ENCODE measurements around the gene RAB31. TPM values are rescaled to one million over a fixed set of nuclear protein-coding genes. Genes with fewer than 3 reads are reported as not detected.

RAB31 gene
- total and polyA plus RNA-seq, 2 of the 13 experiments (the other 11 are each of a cell fraction or from before 2014, with no cell fraction given): 1.1 to 1.7 TPM

- no peaks in the 10 kb centered on the region for H4K20me1 ChIP-seq (ENCODE audit: insufficient read depth, low read length)
- H3K9me3 ChIP-seq (ENCODE audit: low read length): no peaks in the 10 kb centered on the region
- H3K36me3 ChIP-seq (replicated peaks in 1 of 2; ENCODE audit: control insufficient read depth in 1 of 2, insufficient read depth in 2 of 2, low read length in 2 of 2): no peaks in the 10 kb centered on the region
- no TSS peak for BruUV-seq (replicated peaks)
- H3K27me3 ChIP-seq (ENCODE audit: control insufficient read depth in 1 of 2, insufficient read depth in 2 of 2, low read length in 2 of 2): no peaks in the 10 kb centered on the region; a peak in 2 of 5 replicates
- H3K79me2 ChIP-seq (ENCODE audit: insufficient read depth, low read length): no peaks in the 10 kb centered on the region
- ChIA-PET CTCF (ENCODE audit: low intra/inter-chr PET ratio, low total read pairs) (no interaction called here), POLR2A (no interaction called here)
- no peak overlapping the region for H3K9ac ChIP-seq (ENCODE audit: insufficient read depth, low read depth, low read length)
- H3K27ac ChIP-seq (ENCODE audit: extremely low read length, insufficient read depth, low read length): no peak overlapping the region
- FAIRE-seq: no peak
- H3K4me3 ChIP-seq (replicated peaks in 1 of 3; ENCODE audit: insufficient read depth in 1 of 3, low read depth in 2 of 3, low read length in 3 of 3): no peak overlapping the region
- WGBS (ENCODE audit: low lambda C conversion rate): 49% methylated on average over 3 of the region's 3 CpGs
- no peak for TF ChIP-seq SMAD3 (CRISPR knock-in tag; IDR thresholded peaks at IDR 0.05)
- no peak for TF ChIP-seq ZMAT3 (CRISPR knock-in tag; conservative IDR thresholded peaks at IDR 0.05)
- no peak for TF ChIP-seq ZNF326 (CRISPR knock-in tag; IDR thresholded peaks at IDR 0.05; ENCODE audit: borderline replicate concordance)
- no peak for TF ChIP-seq NCOA5 (CRISPR knock-in tag; IDR thresholded peaks at IDR 0.05)
- TF ChIP-seq ETV5 (CRISPR knock-in tag; IDR thresholded peaks at IDR 0.05; ENCODE audit: borderline replicate concordance): no peak
- TF ChIP-seq REPIN1 (CRISPR knock-in tag; IDR thresholded peaks at IDR 0.05; ENCODE audit: borderline replicate concordance, low read depth): no peak
- no peak for TF ChIP-seq ZNF7 (CRISPR knock-in tag; IDR thresholded peaks at IDR 0.05)
- TF ChIP-seq, protein P1, sequence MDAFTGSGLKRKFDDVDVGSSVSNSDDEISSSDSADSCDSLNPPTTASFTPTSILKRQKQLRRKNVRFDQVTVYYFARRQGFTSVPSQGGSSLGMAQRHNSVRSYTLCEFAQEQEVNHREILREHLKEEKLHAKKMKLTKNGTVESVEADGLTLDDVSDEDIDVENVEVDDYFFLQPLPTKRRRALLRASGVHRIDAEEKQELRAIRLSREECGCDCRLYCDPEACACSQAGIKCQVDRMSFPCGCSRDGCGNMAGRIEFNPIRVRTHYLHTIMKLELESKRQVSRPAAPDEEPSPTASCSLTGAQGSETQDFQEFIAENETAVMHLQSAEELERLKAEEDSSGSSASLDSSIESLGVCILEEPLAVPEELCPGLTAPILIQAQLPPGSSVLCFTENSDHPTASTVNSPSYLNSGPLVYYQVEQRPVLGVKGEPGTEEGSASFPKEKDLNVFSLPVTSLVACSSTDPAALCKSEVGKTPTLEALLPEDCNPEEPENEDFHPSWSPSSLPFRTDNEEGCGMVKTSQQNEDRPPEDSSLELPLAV (CRISPR knock-in tag; conservative IDR thresholded peaks at IDR 0.05; ENCODE audit: low read depth): no peak
- DNase-seq (ENCODE audit: low spot score): no peak
- no peaks in the 10 kb centered on the region for H3K4me1 ChIP-seq (ENCODE audit: insufficient read depth, low read length)
- intact Hi-C loops (cut with micrococcal nuclease; ENCODE audit: unreplicated experiment) (no loop called here), in situ Hi-C loops (cut with HindIII; ENCODE audit: extremely low pct_ligation_motif_present, low pct_unique_long_range_greater_than_20kb) (no loop called here)
- H2AFZ ChIP-seq (ENCODE audit: low read length): no peak overlapping the region
- ATAC-seq: no peak
- H3K4me2 ChIP-seq (ENCODE audit: low read depth, low read length): no peak overlapping the region
Measured at GRCh38 chr18:9786631-9787030, 78.5 kb downstream of the RAB31 start.

DNA sequence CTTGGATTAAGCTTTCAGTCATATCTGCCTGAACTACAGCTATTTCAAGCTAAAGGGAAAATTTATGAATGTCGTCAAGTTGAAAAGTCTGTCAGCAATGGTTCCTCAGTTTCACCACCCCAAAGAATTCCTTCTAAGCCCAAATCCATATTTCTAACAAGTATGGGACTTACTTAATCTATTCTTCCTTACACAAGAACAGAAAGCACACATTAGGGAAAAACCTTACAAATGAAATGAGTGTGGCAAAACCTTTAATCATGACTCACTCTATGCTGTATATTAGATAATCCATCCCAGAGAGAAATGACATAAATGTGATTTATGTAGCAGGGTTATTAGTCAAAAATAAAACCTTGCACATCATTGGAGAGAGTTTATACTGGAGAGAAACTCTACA lies 78.9 kb downstream of the RAB31 start:
- Histone ChIP-seq H3K27ac (ENCODE audit: extremely low read length, insufficient read depth, low read length) (no peak overlapping the region), H3K4me3 (replicated peaks in 1 of 3; ENCODE audit: insufficient read depth in 1 of 3, low read depth in 2 of 3, low read length in 3 of 3) (no peak overlapping the region), H3K9me3 (ENCODE audit: low read length) (no peaks in the 10 kb centered on the region), H2AFZ (ENCODE audit: low read length) (no peak overlapping the region), H3K4me2 (ENCODE audit: low read depth, low read length) (no peak overlapping the region), H3K79me2 (ENCODE audit: insufficient read depth, low read length) (no peaks in the 10 kb centered on the region), H4K20me1 (ENCODE audit: insufficient read depth, low read length) (no peaks in the 10 kb centered on the region), H3K4me1 (ENCODE audit: insufficient read depth, low read length) (no peaks in the 10 kb centered on the region), H3K9ac (ENCODE audit: insufficient read depth, low read depth, low read length) (no peak overlapping the region), H3K27me3 (ENCODE audit: control insufficient read depth in 1 of 2, insufficient read depth in 2 of 2, low read length in 2 of 2) (no peaks in the 10 kb centered on the region; a peak in 2 of 5 replicates), H3K36me3 (replicated peaks in 1 of 2; ENCODE audit: control insufficient read depth in 1 of 2, insufficient read depth in 2 of 2, low read length in 2 of 2) (no peaks in the 10 kb centered on the region)
- POLR2A ChIA-PET: no interaction called here
- in situ Hi-C loops (cut with HindIII; ENCODE audit: extremely low pct_ligation_motif_present, low pct_unique_long_range_greater_than_20kb) (no loop called here), intact Hi-C loops (cut with micrococcal nuclease; ENCODE audit: unreplicated experiment) (no loop called here)
- DNase-seq (ENCODE audit: low spot score): no peak
- FAIRE-seq: no peak
- CTCF ChIA-PET (ENCODE audit: low intra/inter-chr PET ratio, low total read pairs): no interaction called here
- BruUV-seq (replicated peaks): no TSS peak
- no peak for ATAC-seq
- WGBS (ENCODE audit: low lambda C conversion rate): 38% methylated on average over 1 of the region's 1 CpG
- TF ChIP-seq, protein P2, sequence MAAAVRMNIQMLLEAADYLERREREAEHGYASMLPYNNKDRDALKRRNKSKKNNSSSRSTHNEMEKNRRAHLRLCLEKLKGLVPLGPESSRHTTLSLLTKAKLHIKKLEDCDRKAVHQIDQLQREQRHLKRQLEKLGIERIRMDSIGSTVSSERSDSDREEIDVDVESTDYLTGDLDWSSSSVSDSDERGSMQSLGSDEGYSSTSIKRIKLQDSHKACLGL (CRISPR knock-in tag; IDR thresholded peaks at IDR 0.05): no peak
- no peak for TF ChIP-seq ESRRA (CRISPR knock-in tag; IDR thresholded peaks at IDR 0.05; ENCODE audit: low read depth)
- no peak for TF ChIP-seq KDM5A (IDR thresholded peaks at IDR 0.05; ENCODE audit: borderline replicate concordance, low read length)
- no peak for TF ChIP-seq ZNF550 (CRISPR knock-in tag; IDR thresholded peaks at IDR 0.05; ENCODE audit: borderline replicate concordance)
- TF ChIP-seq PHF20 (CRISPR knock-in tag; IDR thresholded peaks at IDR 0.05): no peak
- TF ChIP-seq MLLT10 (CRISPR knock-in tag; IDR thresholded peaks at IDR 0.05): no peak
- no peak for TF ChIP-seq PATZ1 (CRISPR knock-in tag; IDR thresholded peaks at IDR 0.05)
- TF ChIP-seq PHB2 (IDR thresholded peaks at IDR 0.05; ENCODE audit: partially characterized antibody): no peak
- TF ChIP-seq MEIS1 (CRISPR knock-in tag; IDR thresholded peaks at IDR 0.05; ENCODE audit: borderline replicate concordance): no peak
